Neural cell (in vitro differentiated cells): Measurements from ENCODE around the gene CORO2A. TPM values are rescaled to one million over a fixed set of nuclear protein-coding genes. Genes with fewer than 3 reads are reported as not detected.

ENCODE experiments used
- H2AFZ ChIP-seq: fragments of 200-600, 300-800 bp; sonication (generic), shearing (Covaris generic); 2 replicates; pipeline ENCODE4 v1.6.0; 2014; ENCODE audit warnings: low read depth, mild to moderate bottlenecking, antibody characterized with exemption, low read length, moderate library complexity
- H3F3A ChIP-seq: fragments of 200-600 bp; shearing (Covaris generic); 2 replicates; pipeline ENCODE4 v1.6.1; 2016; ENCODE audit warnings: mild to moderate bottlenecking, moderate library complexity, mixed read lengths, antibody characterized with exemption, low read length; ENCODE audit not compliant: insufficient read depth, poor library complexity, severe bottlenecking
- H3K27ac ChIP-seq: fragments of 200-600, 300-800 bp; sonication (generic), shearing (Covaris generic); 2 replicates; pipeline ENCODE4 v1.5.1; 2014; ENCODE audit warnings: mild to moderate bottlenecking, low read length, moderate library complexity
- H3K27me3 ChIP-seq: fragments of 300-800, 200-600 bp; sonication (generic), shearing (Covaris generic); 2 replicates; pipeline ENCODE4 v1.6.0; 2014; ENCODE audit warnings: mild to moderate bottlenecking, low read depth, low read length, moderate library complexity; ENCODE audit not compliant: insufficient read depth
- H3K36me3 ChIP-seq: fragments of 300-800, 200-600 bp; sonication (generic), shearing (Covaris generic); 2 replicates; pipeline ENCODE4 v1.5.1; 2014; ENCODE audit warnings: mild to moderate bottlenecking, antibody characterized with exemption, low read length, moderate library complexity; ENCODE audit not compliant: insufficient read depth
- H3K4me2 ChIP-seq: fragments of 300-800, 200-600 bp; sonication (generic), shearing (Covaris generic); 2 replicates; pipeline ENCODE4 v1.6.0; 2014; ENCODE audit warnings: mild to moderate bottlenecking, low read length
- H3K4me3 ChIP-seq: fragments of 300-800, 200-600 bp; sonication (generic), shearing (Covaris generic); 2 replicates; pipeline ENCODE4 v1.5.1; 2014; ENCODE audit warnings: mild to moderate bottlenecking, low read length, moderate library complexity
- H3K79me2 ChIP-seq: fragments of 200-600 bp; shearing (Covaris generic); replicated peaks from 2 replicates; pipeline ENCODE4 v1.6.0; 2014; ENCODE audit warnings: mild to moderate bottlenecking, low read length, moderate library complexity; ENCODE audit not compliant: insufficient read depth
- H3K9ac ChIP-seq: fragments of 300-800, 200-600 bp; sonication (generic), shearing (Covaris generic); 2 replicates; pipeline ENCODE4 v1.6.1; 2016; ENCODE audit warnings: mild to moderate bottlenecking, low read length, mixed read lengths
- H3K9me2 ChIP-seq: fragments of 200-600 bp; shearing (Covaris generic); 2 replicates; pipeline ENCODE4 v1.6.1; 2016; ENCODE audit warnings: mild to moderate bottlenecking, low read length, mixed read lengths; ENCODE audit not compliant: insufficient read depth
- H3K9me3 ChIP-seq: fragments of 200-600, 300-800 bp; sonication (generic), shearing (Covaris generic); 2 replicates; pipeline ENCODE4 v1.6.1; 2016; ENCODE audit warnings: mild to moderate bottlenecking, mixed run types, low read length, moderate library complexity, mixed read lengths
- H4K20me1 ChIP-seq: fragments of 200-600 bp; shearing (Covaris generic); 2 replicates; pipeline ENCODE4 v1.6.1; 2016; ENCODE audit warnings: mild to moderate bottlenecking, mixed run types; ENCODE audit not compliant: insufficient read depth
- CTCF ChIP-seq: fragments of 450-650 bp; IDR thresholded peaks from 2 replicates; pipeline ENCODE4 v1.5.1; 2014; ENCODE audit warnings: antibody characterized with exemption, mild to moderate bottlenecking, moderate library complexity; ENCODE audit not compliant: poor library complexity, severe bottlenecking
- EP300 ChIP-seq: fragments of 450-650 bp; conservative IDR thresholded peaks from 2 replicates; pipeline ENCODE4 v1.6.1; 2014; ENCODE audit warnings: antibody characterized with exemption, mild to moderate bottlenecking, moderate library complexity; ENCODE audit not compliant: poor library complexity, severe bottlenecking
- EZH2 ChIP-seq: fragments of 200-600, 300-800 bp; shearing (Covaris generic), sonication (generic); IDR thresholded peaks from 2 replicates; pipeline ENCODE4 v1.6.1; 2014; ENCODE audit warnings: antibody characterized with exemption, low read length, borderline replicate concordance, mild to moderate bottlenecking; ENCODE audit not compliant: insufficient read depth, poor library complexity, severe bottlenecking
- MXI1 ChIP-seq: fragments of 450-650 bp; conservative IDR thresholded peaks from 2 replicates; pipeline ENCODE4 v1.6.1; 2014; ENCODE audit warnings: antibody characterized with exemption, mild to moderate bottlenecking; ENCODE audit not compliant: poor library complexity, severe bottlenecking
- POLR2AphosphoS5 ChIP-seq: IDR thresholded peaks from 2 replicates; pipeline ENCODE4 v1.6.1; 2012
- RAD21 ChIP-seq: fragments of 450-650 bp; conservative IDR thresholded peaks from 2 replicates; pipeline ENCODE4 v1.6.1; 2014; ENCODE audit warnings: antibody characterized with exemption, mild to moderate bottlenecking, moderate library complexity
- REST ChIP-seq: IDR thresholded peaks from 2 replicates; pipeline ENCODE4 v1.6.1; 2012; ENCODE audit warnings: borderline replicate concordance
- SMC3 ChIP-seq: fragments of 450-650 bp; conservative IDR thresholded peaks from 2 replicates; pipeline ENCODE4 v1.6.1; 2014; ENCODE audit warnings: antibody characterized with exemption, mild to moderate bottlenecking, moderate library complexity; ENCODE audit not compliant: poor library complexity
- TAF1 ChIP-seq: IDR thresholded peaks from 2 replicates; pipeline ENCODE4 v1.6.1; 2012; ENCODE audit warnings: low read depth
- polyA plus RNA-seq: library from polyadenylated mRNA; depleted of rRNA; stranded (reverse); fragments of >200 nt; gene quantifications from 2 replicates; pipeline ENCODE4 v1.2.3, GENCODE V29; 2014

The CORO2A gene
- polyA plus RNA-seq, 1 donor from 2014 or later = 1.9 TPM

DNA sequence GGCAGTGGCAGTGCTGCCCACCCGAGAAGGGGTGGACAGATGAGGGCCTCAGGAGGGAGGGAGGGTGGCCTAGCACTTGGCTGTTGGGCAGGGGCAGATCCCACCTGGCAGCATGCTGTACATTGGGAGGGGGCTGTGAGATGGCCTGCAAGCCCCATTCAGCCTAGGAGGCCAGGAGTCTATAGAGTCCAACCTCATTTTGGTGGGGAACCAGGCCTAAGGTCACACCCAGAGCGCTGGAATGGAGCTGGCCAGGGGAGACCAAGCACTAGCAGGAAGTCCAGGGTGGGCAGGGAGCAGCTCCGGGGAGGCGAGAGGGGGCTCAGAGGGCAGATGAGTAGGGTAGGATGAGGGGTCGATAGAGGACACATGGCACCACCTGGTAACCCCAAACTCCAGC, 96.3 kb downstream of the CORO2A start:
- H4K20me1 ChIP-seq = no peaks in the 10 kb centered on the region
- no peak overlapping the region for H3K9ac ChIP-seq
- H3F3A ChIP-seq = no peaks in the 10 kb centered on the region
- H3K36me3 ChIP-seq = no peaks in the 10 kb centered on the region
- H3K4me3 ChIP-seq = no peak overlapping the region
- no peaks in the 10 kb centered on the region for H3K9me2 ChIP-seq
- no peak overlapping the region for H3K27ac ChIP-seq
- no peaks in the 10 kb centered on the region for H3K9me3 ChIP-seq
- TF ChIP-seq EP300 (no peak), EZH2 (no peak), CTCF (no peak), MXI1 (no peak), RAD21 (no peak), TAF1 (no peak), POLR2AphosphoS5 (no peak), SMC3 (no peak), REST (no peak)
- no peak overlapping the region for H2AFZ ChIP-seq
- H3K27me3 ChIP-seq = no peaks in the 10 kb centered on the region
- no peak overlapping the region for H3K4me2 ChIP-seq
- no peaks in the 10 kb centered on the region for H3K79me2 ChIP-seq

DNA sequence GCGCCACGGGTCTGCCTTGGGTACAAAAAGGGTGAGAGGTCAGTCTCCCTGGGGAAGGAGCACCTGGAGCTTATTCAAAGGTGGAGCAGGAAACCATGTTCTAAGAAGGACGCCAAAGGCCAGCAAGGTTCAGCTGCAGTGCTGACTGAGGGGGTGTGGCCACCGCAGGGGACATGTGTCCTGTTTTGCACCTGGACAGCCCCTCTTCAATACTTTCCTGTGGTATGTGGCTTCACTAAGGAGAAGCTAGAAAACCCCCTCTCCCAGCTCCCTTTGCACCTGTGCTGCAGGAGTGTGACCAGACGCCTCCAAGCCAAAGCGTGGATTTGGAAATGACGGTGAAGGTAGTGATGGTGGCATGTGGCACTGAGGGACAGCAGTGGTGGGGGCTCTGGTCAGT, 97.0 kb downstream of the CORO2A start:
- H3K9ac ChIP-seq = no peak overlapping the region
- no peaks in the 10 kb centered on the region for H3K9me2 ChIP-seq
- no peaks in the 10 kb centered on the region for H3K9me3 ChIP-seq
- no peak overlapping the region for H2AFZ ChIP-seq
- no peaks in the 10 kb centered on the region for H3K36me3 ChIP-seq
- no peaks in the 10 kb centered on the region for H3K27me3 ChIP-seq
- no peak overlapping the region for H3K27ac ChIP-seq
- H4K20me1 ChIP-seq = no peaks in the 10 kb centered on the region
- H3F3A ChIP-seq = no peaks in the 10 kb centered on the region
- no peaks in the 10 kb centered on the region for H3K79me2 ChIP-seq
- H3K4me2 ChIP-seq = no peak overlapping the region
- no peak overlapping the region for H3K4me3 ChIP-seq
- TF ChIP-seq EZH2 (no peak), TAF1 (no peak), RAD21 (no peak)

DNA sequence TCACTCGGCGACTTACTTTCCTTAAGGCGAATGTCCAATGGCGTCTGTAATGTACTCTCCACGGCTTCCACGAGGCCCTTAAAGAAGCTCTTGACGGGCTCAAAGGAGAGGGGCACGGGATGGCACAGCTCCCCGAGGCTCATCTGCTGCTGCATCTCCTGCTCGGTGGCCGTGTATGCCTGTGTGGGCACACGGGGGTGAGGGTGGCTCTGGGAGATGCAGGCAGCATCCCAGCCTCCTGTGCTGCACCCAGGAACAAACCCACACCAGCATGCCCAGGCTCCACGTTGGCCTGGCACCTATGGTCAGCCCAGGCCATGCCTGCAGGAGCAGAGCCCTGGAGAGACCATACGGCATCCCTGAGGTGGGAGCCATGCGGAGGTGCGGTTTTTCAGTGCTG, 97.6 kb downstream of the CORO2A start:
- no peaks in the 10 kb centered on the region for H3K9me3 ChIP-seq
- H3K9me2 ChIP-seq = no peaks in the 10 kb centered on the region
- no peaks in the 10 kb centered on the region for H3F3A ChIP-seq
- no peak overlapping the region for H3K4me2 ChIP-seq
- no peak for TF ChIP-seq SMC3
- TF ChIP-seq MXI1 = no peak
- no peak for TF ChIP-seq EZH2
- TF ChIP-seq RAD21 = no peak
- TF ChIP-seq POLR2AphosphoS5 = no peak
- no peak for TF ChIP-seq EP300
- no peak for TF ChIP-seq TAF1
- no peak for TF ChIP-seq CTCF
- TF ChIP-seq REST = no peak
- H2AFZ ChIP-seq = no peak overlapping the region
- no peaks in the 10 kb centered on the region for H3K36me3 ChIP-seq
- no peak overlapping the region for H3K4me3 ChIP-seq
- no peaks in the 10 kb centered on the region for H3K79me2 ChIP-seq
- H4K20me1 ChIP-seq = no peaks in the 10 kb centered on the region
- H3K27ac ChIP-seq = no peak overlapping the region
- H3K9ac ChIP-seq = no peak overlapping the region
- H3K27me3 ChIP-seq = no peaks in the 10 kb centered on the region
